RWPE2 (cell line): Measurements from ENCODE around the gene SLC35F4.

Source experiments
- ATAC-seq: fragments of 200-7000 bp; cut with Tn5 transposase; 3 replicates; pipeline ENCODE4 v1.9.1; 2021; ENCODE audit warnings: low read depth
- DNase-seq: peaks from one replicate; pipeline ENCODE4 v3.0.0-alpha.2; 2020; ENCODE audit warnings: low spot score
- H3K27ac ChIP-seq: fragments of 450-650 bp; 2 replicates; pipeline ENCODE4 v1.5.1; 2017; ENCODE audit warnings: mild to moderate bottlenecking; ENCODE audit not compliant: poor library complexity, severe bottlenecking
- H3K27me3 ChIP-seq: fragments of 250-450 bp; sonication (Bioruptor Pico); 2 replicates; pipeline ENCODE4 v1.5.1; 2021; ENCODE audit warnings: mild to moderate bottlenecking, moderate library complexity; ENCODE audit not compliant: insufficient read depth, poor library complexity, severe bottlenecking
- H3K36me3 ChIP-seq: fragments of 250-450 bp; sonication (Bioruptor Pico); 2 replicates; pipeline ENCODE4 v1.5.1; 2020; ENCODE audit warnings: low read depth, mild to moderate bottlenecking, moderate library complexity
- H3K4me1 ChIP-seq: fragments of 250-450 bp; sonication (Bioruptor Pico); 2 replicates; pipeline ENCODE4 v1.5.1; 2021; ENCODE audit warnings: mild to moderate bottlenecking, moderate library complexity; ENCODE audit not compliant: insufficient read depth, poor library complexity, severe bottlenecking
- H3K4me3 ChIP-seq: fragments of 250-450 bp; sonication (Bioruptor Pico); 2 replicates; pipeline ENCODE4 v1.5.1; 2021; ENCODE audit warnings: mild to moderate bottlenecking, moderate library complexity; ENCODE audit not compliant: severe bottlenecking
- H3K9me3 ChIP-seq: fragments of 250-450 bp; sonication (Bioruptor Pico); 2 replicates; pipeline ENCODE4 v1.5.1; 2021; ENCODE audit warnings: mild to moderate bottlenecking, moderate library complexity; ENCODE audit not compliant: severe bottlenecking
- TF ChIP-seq, protein P1 (sequence below): fragments of 450-650 bp; IDR thresholded peaks from one replicate; pipeline ENCODE4 v1.5.1; 2017; ENCODE audit warnings: mild to moderate bottlenecking, moderate library complexity; ENCODE audit not compliant: poor library complexity, severe bottlenecking

The SLC35F4 gene

GRCh38 chr14:57533214-57533613, 332.7 kb downstream of the SLC35F4 start:
- H3K4me1 ChIP-seq = no peaks in the 10 kb centered on the region
- H3K9me3 ChIP-seq = no peaks in the 10 kb centered on the region
- H3K27ac ChIP-seq = no peak overlapping the region
- 0 out of 3 replicates have a peak, but pooled peaks have one; percentile 39 for ATAC-seq
- DNase-seq = no peak
- TF ChIP-seq, protein P1, sequence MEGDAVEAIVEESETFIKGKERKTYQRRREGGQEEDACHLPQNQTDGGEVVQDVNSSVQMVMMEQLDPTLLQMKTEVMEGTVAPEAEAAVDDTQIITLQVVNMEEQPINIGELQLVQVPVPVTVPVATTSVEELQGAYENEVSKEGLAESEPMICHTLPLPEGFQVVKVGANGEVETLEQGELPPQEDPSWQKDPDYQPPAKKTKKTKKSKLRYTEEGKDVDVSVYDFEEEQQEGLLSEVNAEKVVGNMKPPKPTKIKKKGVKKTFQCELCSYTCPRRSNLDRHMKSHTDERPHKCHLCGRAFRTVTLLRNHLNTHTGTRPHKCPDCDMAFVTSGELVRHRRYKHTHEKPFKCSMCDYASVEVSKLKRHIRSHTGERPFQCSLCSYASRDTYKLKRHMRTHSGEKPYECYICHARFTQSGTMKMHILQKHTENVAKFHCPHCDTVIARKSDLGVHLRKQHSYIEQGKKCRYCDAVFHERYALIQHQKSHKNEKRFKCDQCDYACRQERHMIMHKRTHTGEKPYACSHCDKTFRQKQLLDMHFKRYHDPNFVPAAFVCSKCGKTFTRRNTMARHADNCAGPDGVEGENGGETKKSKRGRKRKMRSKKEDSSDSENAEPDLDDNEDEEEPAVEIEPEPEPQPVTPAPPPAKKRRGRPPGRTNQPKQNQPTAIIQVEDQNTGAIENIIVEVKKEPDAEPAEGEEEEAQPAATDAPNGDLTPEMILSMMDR = peak; percentile 65
- H3K36me3 ChIP-seq = no peaks in the 10 kb centered on the region
- H3K27me3 ChIP-seq = peaks cover 3% of the 10 kb centered on the region
- no peak overlapping the region for H3K4me3 ChIP-seq

DNA sequence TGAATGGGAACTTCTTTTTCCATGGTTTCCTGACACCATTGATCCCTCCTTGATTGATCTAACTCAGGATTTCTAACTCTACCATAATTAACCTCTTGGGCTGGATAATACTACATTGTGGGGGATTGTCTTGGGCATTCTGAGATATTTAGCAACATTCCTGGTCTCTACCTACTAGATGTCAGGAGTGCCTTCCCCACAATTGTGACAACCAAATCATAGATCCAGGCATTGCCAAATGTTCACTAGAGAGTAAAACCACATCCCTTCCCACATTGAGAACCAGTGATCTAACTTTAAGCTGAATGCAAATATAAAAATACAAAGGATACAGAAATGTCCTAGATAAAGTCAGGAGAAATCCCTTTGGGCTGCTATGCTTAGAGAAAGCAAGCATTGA, 335.3 kb downstream of the SLC35F4 start:
- peaks cover 3% of the 10 kb centered on the region for H3K27me3 ChIP-seq
- TF ChIP-seq, protein P1 = no peak
- H3K36me3 ChIP-seq = no peaks in the 10 kb centered on the region
- H3K27ac ChIP-seq = no peak overlapping the region
- ATAC-seq (no peak), DNase-seq (no peak)
- no peaks in the 10 kb centered on the region for H3K4me1 ChIP-seq
- no peaks in the 10 kb centered on the region for H3K9me3 ChIP-seq
- no peak overlapping the region for H3K4me3 ChIP-seq

- H3K9me3 ChIP-seq = no peaks in the 10 kb centered on the region
- no peak overlapping the region for H3K4me3 ChIP-seq
- H3K27me3 ChIP-seq = peaks cover 3% of the 10 kb centered on the region
- ATAC-seq = no peak
- no peak for DNase-seq
- TF ChIP-seq, protein P1 = no peak
- H3K36me3 ChIP-seq = no peaks in the 10 kb centered on the region
- H3K27ac ChIP-seq = no peak overlapping the region
- H3K4me1 ChIP-seq = no peaks in the 10 kb centered on the region
Measured at GRCh38 chr14:57526942-57527341, 338.9 kb downstream of the SLC35F4 start.

- Histone ChIP-seq H3K27ac (no peak overlapping the region), H3K4me1 (no peaks in the 10 kb centered on the region), H3K36me3 (no peaks in the 10 kb centered on the region), H3K27me3 (no peaks in the 10 kb centered on the region), H3K9me3 (no peaks in the 10 kb centered on the region), H3K4me3 (no peak overlapping the region)
- ATAC-seq = no peak
- no peak for DNase-seq
- TF ChIP-seq, protein P1 = no peak
Measured at GRCh38 chr14:57519043-57519442, 346.8 kb downstream of the SLC35F4 start.
